Keratinocyte (primary cell): ENCODE results near the gene MYCL. TPM values are rescaled to one million over a fixed set of nuclear protein-coding genes. Genes with fewer than 3 reads are reported as not detected.

Source experiments
- DNase-seq: peaks from one replicate; pipeline ENCODE4 v3.0.0-alpha.2; 2011; ENCODE audit warnings: low read depth, missing footprints, low spot score
- FAIRE-seq: peaks from 2 replicates; lab custom pipeline; 2011; peaks lifted over from hg19 to GRCh38; lab: Jason Lieb, UNC
- H2AFZ ChIP-seq: 2 replicates; pipeline ENCODE4 v1.6.0; 2012; ENCODE audit warnings: low read length, control low read depth, inconsistent platforms; ENCODE audit not compliant: control insufficient read depth
- H3K27ac ChIP-seq: 2 replicates; pipeline ENCODE4 v1.5.1; 2011; ENCODE audit warnings: low read length; ENCODE audit not compliant: control insufficient read depth, insufficient read depth
- H3K27me3 ChIP-seq: 3 replicates; pipeline ENCODE4 v1.6.0; 2011; ENCODE audit warnings: low read length; ENCODE audit not compliant: control insufficient read depth, insufficient read depth; ENCODE audit errors: extremely low read depth
- H3K36me3 ChIP-seq, 2 experiments: 2 replicates in 1 of 2; 3 replicates in 1 of 2; pipeline ENCODE4 v1.5.1; 2011; ENCODE audit warnings: low read length in 2 of 2, mild to moderate bottlenecking in 1 of 2; ENCODE audit not compliant: control insufficient read depth in 2 of 2, insufficient read depth in 2 of 2; ENCODE audit errors: extremely low read depth in 1 of 2
- H3K4me1 ChIP-seq: 3 replicates; pipeline ENCODE4 v1.5.1; 2011; ENCODE audit warnings: low read length; ENCODE audit not compliant: control insufficient read depth, insufficient read depth; ENCODE audit errors: extremely low read depth
- H3K4me2 ChIP-seq: 3 replicates; pipeline ENCODE4 v1.6.0; 2011; ENCODE audit warnings: low read depth, low read length; ENCODE audit not compliant: control insufficient read depth, insufficient read depth; ENCODE audit errors: extremely low read depth
- H3K4me3 ChIP-seq, 3 experiments: fragments of 200-600 bp in 1 of 3; sonication (generic) in 1 of 3; 2 replicates in 2 of 3; 3 replicates in 1 of 3; pipeline ENCODE4 v1.5.1; 2011 to 2016; ENCODE audit warnings: low read length in 3 of 3, mild to moderate bottlenecking in 3 of 3, control low read depth in 2 of 3, inconsistent platforms in 1 of 3, low read depth in 1 of 3, mixed read lengths in 1 of 3, mixed run types in 1 of 3, moderate library complexity in 1 of 3; ENCODE audit not compliant: control insufficient read depth in 2 of 3, insufficient read depth in 2 of 3; ENCODE audit errors: extremely low read depth in 1 of 3
- H3K79me2 ChIP-seq: 2 replicates; pipeline ENCODE4 v1.6.0; 2012; ENCODE audit warnings: low read length; ENCODE audit not compliant: control insufficient read depth, insufficient read depth
- H3K9ac ChIP-seq: 3 replicates; pipeline ENCODE4 v1.6.0; 2011; ENCODE audit warnings: low read length; ENCODE audit not compliant: control insufficient read depth, insufficient read depth; ENCODE audit errors: extremely low read depth
- H3K9me1 ChIP-seq: 3 replicates; pipeline ENCODE4 v1.6.0; 2011; ENCODE audit warnings: low read length; ENCODE audit not compliant: control insufficient read depth, insufficient read depth; ENCODE audit errors: extremely low read depth
- H3K9me3 ChIP-seq: 2 replicates; pipeline ENCODE4 v1.5.1; 2012; ENCODE audit warnings: low read depth, low read length; ENCODE audit not compliant: control insufficient read depth
- H4K20me1 ChIP-seq: 3 replicates; pipeline ENCODE4 v1.6.0; 2011; ENCODE audit warnings: low read length; ENCODE audit not compliant: control insufficient read depth, insufficient read depth; ENCODE audit errors: extremely low read depth
- CTCF ChIP-seq, 3 experiments: IDR thresholded peaks in 1 of 3; conservative IDR thresholded peaks in 1 of 3; optimal IDR thresholded peaks in 1 of 3; 2 replicates in 2 of 3; 3 replicates in 1 of 3; pipeline versions ENCODE3 to v1.5.1; 2011; ENCODE audit warnings: low read length in 3 of 3, mild to moderate bottlenecking in 3 of 3, moderate library complexity in 2 of 3, control low read depth in 1 of 3, inconsistent platforms in 1 of 3; ENCODE audit not compliant: insufficient read depth in 2 of 3; ENCODE audit errors: extremely low read depth in 1 of 3
- EZH2 ChIP-seq: IDR thresholded peaks from one replicate; pipeline ENCODE4 v1.6.1; 2012; ENCODE audit warnings: inconsistent platforms, mild to moderate bottlenecking, low read length, moderate library complexity
- dilution Hi-C: fragments of 300-500 bp; cut with MboI; formaldehyde crosslinking; loops from one replicate; pipeline ENCODE4 v1.7.0; 2020; ENCODE audit warnings: low sequenced_read_pairs; ENCODE audit not compliant: extremely low pct_ligation_motif_present
- polyA plus RNA-seq, 5 experiments: library from polyadenylated mRNA; depleted of rRNA in 3 of 5; stranded (reverse) in 3 of 5; stranded (forward) in 1 of 5; unstranded in 1 of 5; fragments of >200 nt; gene quantifications; 1 replicate in 1 of 5; 2 replicates in 3 of 5; 3 replicates in 1 of 5; pipeline versions ENCODE4 v1.2.1 to v1.2.3, GENCODE V29; 2011 to 2012; ENCODE audit warnings: missing spikeins in 2 of 5, low read depth in 1 of 5, low replicate concordance in 1 of 5

MYCL gene
- polyA plus RNA-seq, 1 donor (not counting 4 experiments of a cell fraction or from before 2014, with no cell fraction given): 5.4 TPM

GRCh38 chr1:39852214-39852791 lies 49.4 kb downstream of the MYCL start:
- no peak for DNase-seq
- peaks cover 30% of the 10 kb centered on the region for H3K79me2 ChIP-seq
- H3K9ac ChIP-seq: peak overlapping the region; percentile 12
- peak overlapping the region; percentile 23 for H3K27ac ChIP-seq
- dilution Hi-C loops: no loop called here
- peak overlapping the region; percentile 25 for H3K4me2 ChIP-seq
- H3K9me3 ChIP-seq: no peaks in the 10 kb centered on the region
- H2AFZ ChIP-seq: no peak overlapping the region
- H3K9me1 ChIP-seq: no peaks in the 10 kb centered on the region
- TF ChIP-seq EZH2 (no peak), CTCF (optimal IDR thresholded peaks at IDR 0.05 in 1 of 3, IDR thresholded peaks at IDR 0.05 in 1 of 3, conservative IDR thresholded peaks at IDR 0.05 in 1 of 3; ENCODE audit: extremely low read depth in 1 of 3, insufficient read depth in 2 of 3, low read length in 3 of 3) (no peak)
- FAIRE-seq: no peak
- no peaks in the 10 kb centered on the region for H3K27me3 ChIP-seq
- H3K4me1 ChIP-seq: peaks cover 28% of the 10 kb centered on the region
- H3K4me3 ChIP-seq: no peak overlapping the region
- H3K36me3 ChIP-seq: peaks cover 7 to 12% of the 10 kb centered on the region in 2 experiments
- H4K20me1 ChIP-seq: no peaks in the 10 kb centered on the region

- H3K4me1 ChIP-seq: peaks cover 34% of the 10 kb centered on the region
- H2AFZ ChIP-seq: no peak overlapping the region
- dilution Hi-C loops: no loop called here
- no peak overlapping the region for H3K9ac ChIP-seq
- TF ChIP-seq CTCF (optimal IDR thresholded peaks at IDR 0.05 in 1 of 3, IDR thresholded peaks at IDR 0.05 in 1 of 3, conservative IDR thresholded peaks at IDR 0.05 in 1 of 3; ENCODE audit: extremely low read depth in 1 of 3, insufficient read depth in 2 of 3, low read length in 3 of 3) (no peak), EZH2 (no peak)
- H3K79me2 ChIP-seq: peaks cover 24% of the 10 kb centered on the region
- DNase-seq (no peak), FAIRE-seq (peak; percentile 73)
- H3K9me1 ChIP-seq: peaks cover 2% of the 10 kb centered on the region
- no peaks in the 10 kb centered on the region for H3K27me3 ChIP-seq
- H3K36me3 ChIP-seq: peaks cover 9 to 15% of the 10 kb centered on the region in 2 experiments
- H3K27ac ChIP-seq: peak overlapping the region; percentile 51
- no peaks in the 10 kb centered on the region for H3K9me3 ChIP-seq
- peak overlapping the region; percentile 71 for H3K4me2 ChIP-seq
- H3K4me3 ChIP-seq: peak overlapping the region in 2 of 3 experiments; percentile 4 to 5
- no peaks in the 10 kb centered on the region for H4K20me1 ChIP-seq
Observed at GRCh38 chr1:39850606-39851216, 51.0 kb downstream of the MYCL start.
